H1 (cell line): ENCODE results near the gene TMEM127. TPM values are rescaled to one million over a fixed set of nuclear protein-coding genes. Genes with fewer than 3 reads are reported as not detected.
"Not testable (repeated sequence)": the region's sequence is repeated elsewhere in the genome, so short reads cannot be mapped to it uniquely, and the experiment has no call there.

ENCODE experiments used
- CTCF ChIA-PET: fragments of 300-600 bp; sonication (Branson Sonifier 250); formaldehyde crosslinking; loops from one replicate; lab custom pipeline; 2021; ENCODE audit not compliant: partially characterized antibody; lab: Charles Lee
- POLR2A ChIA-PET: fragments of 300-600 bp; sonication (Branson Sonifier 250); formaldehyde crosslinking; loops from one replicate; lab custom pipeline; 2021; ENCODE audit warnings: inconsistent platforms; ENCODE audit not compliant: partially characterized antibody; lab: Charles Lee
- DNase-seq, 2 experiments: peaks; one replicate each; pipeline versions ENCODE4 v3.0.0 to v3.0.0-alpha.2; 2010 to 2022; ENCODE audit warnings: low spot score in 2 of 2, low read depth in 1 of 2, mixed read lengths in 1 of 2
- FAIRE-seq: peaks from 2 replicates; lab custom pipeline; 2011; peaks lifted over from hg19 to GRCh38; lab: Jason Lieb, UNC
- H2AFZ ChIP-seq: 2 replicates; pipeline ENCODE4 v1.8.1; 2012; ENCODE audit warnings: low read length, inconsistent platforms
- H2AK5ac ChIP-seq: 2 replicates; pipeline ENCODE4 v1.6.1; 2013; ENCODE audit warnings: low read depth, low read length
- H2BK120ac ChIP-seq: replicated peaks from 2 replicates; pipeline ENCODE3; 2013; ENCODE audit warnings: low read depth, low read length, inconsistent platforms
- H2BK12ac ChIP-seq: 2 replicates; pipeline ENCODE4 v1.6.1; 2013; ENCODE audit warnings: low read depth, low read length
- H2BK15ac ChIP-seq: 2 replicates; pipeline ENCODE4 v1.6.1; 2013; ENCODE audit warnings: low read length
- H2BK20ac ChIP-seq: 2 replicates; pipeline ENCODE4 v1.6.1; 2013; ENCODE audit warnings: low read length
- H2BK5ac ChIP-seq: 2 replicates; pipeline ENCODE4 v1.6.1; 2013; ENCODE audit warnings: low read depth, low read length
- H3K14ac ChIP-seq: 2 replicates; pipeline ENCODE4 v1.6.1; 2013; ENCODE audit warnings: inconsistent platforms; ENCODE audit not compliant: insufficient read length
- H3K18ac ChIP-seq: 2 replicates; pipeline ENCODE4 v1.6.1; 2013; ENCODE audit warnings: low read length; ENCODE audit errors: extremely low read depth
- H3K23ac ChIP-seq: 2 replicates; pipeline ENCODE4 v1.6.1; 2013; ENCODE audit warnings: inconsistent platforms; ENCODE audit not compliant: insufficient read length
- H3K23me2 ChIP-seq: 2 replicates; pipeline ENCODE4 v1.6.1; 2013; ENCODE audit warnings: low read depth, low read length
- H3K27ac ChIP-seq: 2 replicates; pipeline ENCODE4 v1.6.1; 2011; ENCODE audit warnings: low read depth, low read length, inconsistent platforms
- H3K27me3 ChIP-seq, 4 experiments: replicated peaks in 1 of 4; 1 replicate in 1 of 4; 2 replicates in 3 of 4; pipeline versions ENCODE4 v1.6.1 to v1.8.1; 2011 to 2013; ENCODE audit warnings: low read length in 3 of 4, mild to moderate bottlenecking in 3 of 4, inconsistent platforms in 2 of 4, mixed read lengths in 2 of 4, moderate library complexity in 1 of 4; ENCODE audit not compliant: control insufficient read depth in 3 of 4, insufficient read depth in 3 of 4; ENCODE audit errors: extremely low read depth in 1 of 4
- H3K36me3 ChIP-seq, 4 experiments: 2 replicates each; pipeline versions ENCODE4 v1.6.1 to v1.8.1; 2011 to 2013; ENCODE audit warnings: mild to moderate bottlenecking in 4 of 4, low read length in 3 of 4, moderate library complexity in 2 of 4, control low read depth in 1 of 4, inconsistent platforms in 1 of 4; ENCODE audit not compliant: insufficient read depth in 4 of 4, control insufficient read depth in 2 of 4
- H3K4ac ChIP-seq: replicated peaks from 2 replicates; pipeline ENCODE3; 2013; ENCODE audit warnings: low read length, low read depth, mixed read lengths, inconsistent platforms; ENCODE audit not compliant: insufficient read length
- H3K4me1 ChIP-seq, 4 experiments: replicated peaks in 1 of 4; 1 replicate in 1 of 4; 2 replicates in 3 of 4; pipeline versions ENCODE4 v1.6.1 to v1.8.1; 2011 to 2013; ENCODE audit warnings: low read length in 3 of 4, inconsistent platforms in 2 of 4, mixed read lengths in 1 of 4; ENCODE audit not compliant: insufficient read depth in 4 of 4, control insufficient read depth in 3 of 4
- H3K4me2 ChIP-seq, 2 experiments: 2 replicates each; pipeline versions ENCODE4 v1.6.1 to v1.8.1; 2011 to 2013; ENCODE audit warnings: low read depth in 2 of 2, low read length in 2 of 2, control low read depth in 1 of 2, inconsistent platforms in 1 of 2, mild to moderate bottlenecking in 1 of 2; ENCODE audit not compliant: insufficient read depth in 1 of 2
- H3K4me3 ChIP-seq, 4 experiments: fragments of 200-600, 300-600 bp in 1 of 4; sonication (generic), shearing (Covaris generic), sonication (Bioruptor Twin) in 1 of 4; 2 replicates each; pipeline versions ENCODE4 v1.5.1 to v1.8.1; 2011 to 2016; ENCODE audit warnings: low read length in 4 of 4, low read depth in 3 of 4, control low read depth in 2 of 4, inconsistent platforms in 2 of 4, mild to moderate bottlenecking in 2 of 4, mixed read lengths in 1 of 4, moderate library complexity in 1 of 4; ENCODE audit not compliant: insufficient read depth in 2 of 4; ENCODE audit errors: extremely low read depth in 1 of 4
- H3K56ac ChIP-seq: replicated peaks from 2 replicates; pipeline ENCODE3; 2013; ENCODE audit warnings: low read depth, mild to moderate bottlenecking, mixed read lengths, low read length, inconsistent platforms; ENCODE audit not compliant: insufficient read length
- H3K79me1 ChIP-seq: 2 replicates; pipeline ENCODE4 v1.6.1; 2013; ENCODE audit warnings: low read depth, low read length, control low read depth
- H3K79me2 ChIP-seq, 2 experiments: 2 replicates each; pipeline versions ENCODE4 v1.6.1 to v1.8.1; 2012 to 2013; ENCODE audit warnings: low read length in 2 of 2, mild to moderate bottlenecking in 2 of 2, inconsistent platforms in 1 of 2; ENCODE audit not compliant: insufficient read depth in 2 of 2, control insufficient read depth in 1 of 2
- H3K9ac ChIP-seq, 4 experiments: replicated peaks in 1 of 4; 1 replicate in 1 of 4; 2 replicates in 3 of 4; pipeline versions ENCODE4 v1.6.1 to v1.8.1; 2011 to 2013; ENCODE audit warnings: low read depth in 3 of 4, low read length in 3 of 4, control low read depth in 2 of 4, mild to moderate bottlenecking in 2 of 4, moderate library complexity in 2 of 4, inconsistent platforms in 1 of 4; ENCODE audit errors: extremely low read depth in 1 of 4
- H3K9me3 ChIP-seq, 2 experiments: 2 replicates each; pipeline versions ENCODE4 v1.6.1 to v1.8.1; 2012 to 2013; ENCODE audit warnings: mild to moderate bottlenecking in 2 of 2, moderate library complexity in 2 of 2, control low read depth in 1 of 2, inconsistent platforms in 1 of 2, low read depth in 1 of 2, low read length in 1 of 2, mixed read lengths in 1 of 2; ENCODE audit not compliant: insufficient read depth in 2 of 2
- H4K20me1 ChIP-seq, 2 experiments: replicated peaks in 1 of 2; 2 replicates each; pipeline versions ENCODE3 to v1.8.1; 2011 to 2013; ENCODE audit warnings: inconsistent platforms in 2 of 2, low read length in 2 of 2, mild to moderate bottlenecking in 1 of 2; ENCODE audit not compliant: insufficient read depth in 2 of 2, control insufficient read depth in 1 of 2
- H4K5ac ChIP-seq: 2 replicates; pipeline ENCODE4 v1.6.1; 2013; ENCODE audit warnings: low read length, low read depth, mixed read lengths, inconsistent platforms; ENCODE audit not compliant: insufficient read length
- H4K8ac ChIP-seq: 2 replicates; pipeline ENCODE4 v1.8.0; 2013; ENCODE audit warnings: mild to moderate bottlenecking, moderate library complexity, low read length, inconsistent platforms; ENCODE audit not compliant: insufficient read depth; ENCODE audit errors: extremely low read depth
- H4K91ac ChIP-seq: replicated peaks from 2 replicates; pipeline ENCODE3; 2013; ENCODE audit warnings: low read length, mixed read lengths, inconsistent platforms; ENCODE audit not compliant: insufficient read length
- WGBS, 2 experiments: shearing (Covaris generic) in 1 of 2; methylation state at CpG; one replicate each; pipeline versions ENCODE4 v1.1.6 to v1.1.7; 2013 to 2015; ENCODE audit warnings: low lambda C conversion rate in 2 of 2, mixed read lengths in 2 of 2, inconsistent platforms in 1 of 2, low coverage in 1 of 2, missing lambda C conversion rate in 1 of 2; ENCODE audit not compliant: insufficient replicate concordance in 2 of 2, insufficient coverage in 1 of 2, insufficient read length in 1 of 2; ENCODE audit errors: extremely low coverage in 1 of 2, missing lambda C conversion rate in 1 of 2; 5-methylcytosine and 5-hydroxymethylcytosine counted together
- polyA plus RNA-seq, 7 experiments: library from polyadenylated mRNA; depleted of rRNA in 3 of 7; stranded (reverse) in 5 of 7; unstranded in 2 of 7; fragments of >200 nt in 5 of 7; fragments of 200-250 nt in 2 of 7; gene quantifications; 1 replicate in 5 of 7; 2 replicates in 1 of 7; 4 replicates in 1 of 7; pipeline versions ENCODE4 v1.2.1 to v1.2.3, GENCODE V29; 2011 to 2013; ENCODE audit warnings: missing spikeins in 2 of 7, mixed read lengths in 2 of 7
- total RNA-seq: library from RNA; stranded (reverse); fragmentation: NEBNext Ultra II Directional; extraction: Animal tissue kit (Norgen Biotek cat#: 25700); gene quantifications from 2 replicates; pipeline ENCODE4 v1.2.1, GENCODE V29; 2021

Gene TMEM127
- total and polyA plus RNA-seq, 2 of the 8 experiments (the other 6 are each of a cell fraction or from before 2014, with no cell fraction given): 25.0 to 41.0 TPM

GRCh38 chr2:96294271-96294670 lies 28.5 kb upstream of the TMEM127 start:
- H2AFZ ChIP-seq, H2BK12ac ChIP-seq, H3K9me3 ChIP-seq, H4K91ac ChIP-seq, H3K4me1 ChIP-seq, H4K8ac ChIP-seq, H4K20me1 ChIP-seq, DNase-seq, H3K4ac ChIP-seq, H3K79me2 ChIP-seq, FAIRE-seq, H3K4me2 ChIP-seq, H3K18ac ChIP-seq, H3K79me1 ChIP-seq, H2BK15ac ChIP-seq, H2BK20ac ChIP-seq, H3K27me3 ChIP-seq, H2BK120ac ChIP-seq, H3K4me3 ChIP-seq, H3K27ac ChIP-seq, H4K5ac ChIP-seq, H3K23me2 ChIP-seq, H2AK5ac ChIP-seq, H2BK5ac ChIP-seq, H3K56ac ChIP-seq, H3K14ac ChIP-seq, H3K23ac ChIP-seq, H3K9ac ChIP-seq: not testable (repeated sequence)
- ChIA-PET POLR2A (interaction anchor here (0.9 to 5.4 kb wide), 6 partner anchors 8 to 51 kb away, joined by 3 to 20 read pairs (median 4); no protein-coding TSS in a partner anchor), CTCF (interaction anchor here (2.3 kb wide), 1 partner anchor 51 kb away, joined by 8 read pairs; no protein-coding TSS in a partner anchor)
- H3K36me3 ChIP-seq: peaks cover 66 to 98% (median 94%) of the 10 kb centered on the region in 4 experiments
- WGBS, 2 experiments: 97% methylated on average over 8 of the region's 8 CpGs; no CpG with 5 or more reads in 1 of the 2 experiments
